Effector memory CD8-positive, alpha-beta T cell (primary cell): ENCODE measurements around the gene DNAH2.
"Not testable (repeated sequence)": the region's sequence is repeated elsewhere in the genome, so short reads cannot be mapped to it uniquely, and the experiment has no call there.

Experiments used
- ATAC-seq: fragments of 150-1000 bp; cut with Tn5 transposase; replicated peaks from 2 replicates; pipeline ENCODE4 v1.10.0; 2021; ENCODE audit warnings: mild to moderate bottlenecking, moderate library complexity
- DNase-seq, 3 experiments: peaks; one replicate each; pipeline ENCODE4 v3.0.0; 2021
- H3K27ac Mint-ChIP-seq, 2 donors: one replicate each; pipeline ENCODE4 v1.8.0; 2022; ENCODE audit warnings: mild to moderate bottlenecking in 2 of 2, mixed read lengths in 2 of 2, moderate library complexity in 2 of 2
- H3K27me3 Mint-ChIP-seq, 2 donors: one replicate each; pipeline ENCODE4 v1.8.0; 2022; ENCODE audit warnings: mixed read lengths in 2 of 2
- H3K36me3 Mint-ChIP-seq: one replicate; pipeline ENCODE4 v1.8.0; 2022; ENCODE audit warnings: mild to moderate bottlenecking, moderate library complexity, mixed read lengths; ENCODE audit not compliant: insufficient read depth
- H3K4me1 Mint-ChIP-seq, 2 donors: one replicate each; pipeline ENCODE4 v1.8.0; 2022; ENCODE audit warnings: low read depth in 2 of 2, mixed read lengths in 2 of 2
- H3K4me3 Mint-ChIP-seq, 2 donors: one replicate each; pipeline ENCODE4 v1.8.0; 2022; ENCODE audit warnings: mild to moderate bottlenecking in 2 of 2, mixed read lengths in 2 of 2, moderate library complexity in 2 of 2
- H3K9me3 Mint-ChIP-seq, 2 donors: one replicate each; pipeline ENCODE4 v1.8.0; 2022; ENCODE audit warnings: mixed read lengths in 2 of 2

The DNAH2 gene

DNA sequence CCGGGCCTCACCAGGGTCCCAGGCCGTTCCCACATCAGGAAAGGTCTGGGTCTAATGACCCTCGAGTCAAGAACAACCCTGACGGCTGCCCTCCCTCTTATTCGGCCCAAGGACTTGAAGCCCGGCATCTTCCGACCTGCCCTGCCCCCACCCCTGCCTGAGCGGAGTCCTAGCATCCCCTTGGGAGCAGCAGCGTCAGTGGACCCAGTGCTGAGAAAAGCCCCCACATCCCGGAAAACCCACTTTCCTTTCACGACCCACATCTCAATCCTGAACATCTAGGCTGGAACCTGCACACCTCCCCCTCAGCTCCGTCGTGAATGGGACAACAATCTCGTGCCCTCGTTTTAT is 138.1 kb downstream of the DNAH2 start:
- peak overlapping the region in 1 of 2 donors; percentile 65 for H3K27ac Mint-ChIP-seq
- DNase-seq (no peak), ATAC-seq (no peak)
- H3K9me3 Mint-ChIP-seq, result no peaks in the 10 kb centered on the region
- no peak overlapping the region for H3K4me3 Mint-ChIP-seq
- peaks cover 31% of the 10 kb centered on the region for H3K36me3 Mint-ChIP-seq
- H3K27me3 Mint-ChIP-seq, result no peaks in the 10 kb centered on the region
- peaks cover 3 to 16% of the 10 kb centered on the region in 2 donors for H3K4me1 Mint-ChIP-seq

GRCh38 chr17:7856011-7856810 is 138.7 kb downstream of the DNAH2 start:
- no peak for ATAC-seq
- no peaks in the 10 kb centered on the region for H3K27me3 Mint-ChIP-seq
- H3K36me3 Mint-ChIP-seq, result peaks cover 27% of the 10 kb centered on the region
- peaks cover 0 to 11% of the 10 kb centered on the region in 2 donors for H3K4me1 Mint-ChIP-seq
- DNase-seq, result no peak
- no peak overlapping the region for H3K4me3 Mint-ChIP-seq
- no peaks in the 10 kb centered on the region for H3K9me3 Mint-ChIP-seq
- H3K27ac Mint-ChIP-seq, result peak overlapping the region in 1 of 2 donors; percentile 65

- ATAC-seq (peak; percentile 83), DNase-seq (peak; percentile 89 to 94 (median 93))
- H3K36me3 Mint-ChIP-seq, result peaks cover 21% of the 10 kb centered on the region
- H3K27ac Mint-ChIP-seq, result no peak within 1 kb of the TSS
- H3K4me3 Mint-ChIP-seq, result no peak within 1 kb of the TSS
- H3K27me3 Mint-ChIP-seq, result no peaks in the 10 kb centered on the region
- no peaks in the 10 kb centered on the region for H3K9me3 Mint-ChIP-seq
- peaks cover 0 to 3% of the 10 kb centered on the region in 2 donors for H3K4me1 Mint-ChIP-seq
Measured at GRCh38 chr17:7856811-7857712, 139.5 kb downstream of the DNAH2 start, which contains the start of gene NAA38. Gene NAA38 (minus strand): TSS chr17:7857559. CDS start chr17:7857463, 96 bp downstream.

DNA sequence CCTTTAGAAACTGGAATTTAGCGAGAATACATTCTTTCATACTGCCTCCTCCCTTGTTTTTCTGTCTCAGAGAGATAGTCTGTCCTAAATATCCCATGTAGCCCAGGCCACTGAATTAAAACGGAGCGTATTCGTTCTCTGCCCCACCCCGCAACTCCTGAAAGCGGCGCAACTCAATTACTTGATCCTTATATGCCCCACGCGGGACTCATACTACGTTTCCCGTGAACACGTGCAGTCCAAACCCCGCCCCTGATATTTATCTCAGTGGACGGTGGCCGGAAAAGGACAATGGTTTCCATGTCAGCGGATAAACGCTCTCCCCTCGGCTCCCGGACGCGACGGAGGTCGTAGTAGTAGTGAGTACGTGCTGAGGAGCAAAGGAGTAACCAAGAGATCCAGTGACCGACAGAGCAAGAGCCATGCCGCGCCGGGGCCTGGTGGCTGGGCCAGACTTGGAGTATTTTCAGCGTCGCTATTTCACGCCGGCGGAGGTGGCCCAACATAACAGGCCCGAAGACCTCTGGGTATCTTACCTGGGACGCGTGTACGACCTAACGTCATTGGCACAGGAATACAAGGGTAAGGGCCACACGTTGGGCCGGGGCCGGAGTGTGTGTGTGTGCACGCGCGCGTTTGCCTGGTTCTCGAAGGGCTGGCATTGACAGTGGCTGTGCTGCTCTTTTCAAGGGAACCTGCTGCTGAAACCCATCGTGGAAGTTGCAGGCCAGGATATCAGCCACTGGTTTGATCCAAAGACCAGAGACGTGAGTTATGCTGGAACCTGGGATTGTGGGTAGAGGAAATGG is 140.4 kb downstream of the DNAH2 start, which contains the start of gene CYB5D1:
TSS of gene CYB5D1 (plus strand) at position 291 of the 809 bp plus-strand sequence. CDS start at position 423, 132 bp downstream.
- peaks cover 14% of the 10 kb centered on the region for H3K36me3 Mint-ChIP-seq
- H3K4me1 Mint-ChIP-seq, result peaks cover 4 to 5% of the 10 kb centered on the region in 2 donors
- peak; percentile 56 for ATAC-seq
- peak; percentile 83 to 89 (median 89) for DNase-seq
- H3K27me3 Mint-ChIP-seq, result no peaks in the 10 kb centered on the region
- H3K27ac Mint-ChIP-seq, result no peak within 1 kb of the TSS
- no peaks in the 10 kb centered on the region for H3K9me3 Mint-ChIP-seq
- no peak within 1 kb of the TSS for H3K4me3 Mint-ChIP-seq

DNA sequence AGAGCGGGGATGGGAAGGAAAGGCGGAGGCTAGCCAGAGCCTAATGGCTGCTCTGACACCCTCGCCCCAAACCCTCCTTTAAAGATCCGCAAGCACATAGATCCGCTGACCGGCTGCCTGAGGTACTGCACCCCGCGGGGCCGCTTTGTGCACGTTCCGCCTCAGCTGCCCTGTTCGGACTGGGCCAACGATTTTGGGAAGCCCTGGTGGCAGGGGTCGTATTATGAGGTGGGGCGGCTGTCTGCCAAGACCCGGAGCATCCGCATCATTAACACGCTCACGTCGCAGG is 140.9 kb downstream of the DNAH2 start:
- Mint-ChIP-seq H3K27me3 (no peaks in the 10 kb centered on the region), H3K27ac (no peak overlapping the region), H3K4me1 (peaks cover 4 to 5% of the 10 kb centered on the region in 2 donors), H3K9me3 (no peaks in the 10 kb centered on the region), H3K36me3 (peaks cover 11% of the 10 kb centered on the region), H3K4me3 (no peak overlapping the region)
- ATAC-seq (no peak), DNase-seq (no peak)

GRCh38 chr17:7859028-7859427 is 141.5 kb downstream of the DNAH2 start:
- no peaks in the 10 kb centered on the region for H3K9me3 Mint-ChIP-seq
- DNase-seq (no peak), ATAC-seq (no peak)
- H3K27me3 Mint-ChIP-seq, result no peaks in the 10 kb centered on the region
- peaks cover 11% of the 10 kb centered on the region for H3K36me3 Mint-ChIP-seq
- H3K4me3 Mint-ChIP-seq, result no peak overlapping the region
- no peak overlapping the region for H3K27ac Mint-ChIP-seq
- peaks cover 4 to 5% of the 10 kb centered on the region in 2 donors for H3K4me1 Mint-ChIP-seq

DNA sequence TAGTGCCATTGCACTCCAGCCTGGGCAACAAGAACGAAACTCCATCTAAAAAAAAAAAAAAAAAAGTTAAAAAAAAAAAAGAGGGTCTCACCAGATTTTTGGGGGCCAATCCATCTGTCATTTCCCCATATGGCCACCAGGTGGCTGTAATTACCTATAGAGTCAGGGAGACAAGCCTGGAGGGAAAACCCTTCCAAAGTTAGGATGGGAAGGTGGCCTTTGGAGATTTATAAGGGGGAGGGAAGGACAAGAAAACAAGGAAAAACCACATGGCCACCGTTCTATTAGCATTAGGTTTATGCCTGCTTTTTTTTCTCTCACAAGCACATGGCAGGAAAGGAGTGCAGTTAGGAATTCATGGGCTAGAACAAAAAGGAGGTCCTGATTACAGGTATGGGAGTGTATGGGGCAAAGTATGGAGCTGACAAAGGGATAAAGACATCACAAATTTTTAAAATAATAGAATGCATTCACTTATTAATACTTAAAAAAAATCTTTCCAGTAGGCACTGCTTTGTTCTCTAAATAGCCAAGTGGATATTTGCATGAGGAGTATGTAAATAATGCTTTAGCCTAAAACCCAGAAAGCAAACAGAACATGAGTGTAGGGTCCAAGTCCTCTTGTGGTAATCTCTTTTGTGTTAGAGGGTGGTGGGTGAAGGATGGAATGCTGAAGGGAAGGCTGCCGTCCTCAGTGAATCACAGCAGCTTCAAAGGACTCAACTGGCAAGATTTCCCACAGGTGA is 145.3 kb downstream of the DNAH2 start:
- peaks cover 11% of the 10 kb centered on the region for H3K36me3 Mint-ChIP-seq

DNA sequence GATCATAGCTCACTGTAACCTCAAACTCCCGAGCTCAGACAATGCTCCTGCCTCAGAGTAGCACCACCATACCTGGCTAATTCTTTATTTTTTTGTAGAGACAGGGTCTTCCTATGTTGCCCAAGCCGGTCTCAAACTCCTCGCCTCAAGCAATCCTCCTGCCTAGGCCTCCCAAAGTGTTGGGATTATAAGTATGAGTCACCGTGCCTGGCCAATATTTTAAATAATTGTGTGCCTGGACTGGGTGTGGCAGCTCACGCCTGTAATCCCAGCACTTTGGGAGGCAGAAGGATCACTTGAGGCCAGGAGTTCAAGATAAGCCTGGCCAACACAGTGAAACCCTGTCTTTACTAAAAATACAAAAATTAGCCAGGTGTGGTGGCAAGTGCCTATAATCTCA is 146.8 kb downstream of the DNAH2 start:
- H3K27me3 Mint-ChIP-seq, DNase-seq, H3K36me3 Mint-ChIP-seq, H3K4me3 Mint-ChIP-seq, H3K27ac Mint-ChIP-seq, H3K9me3 Mint-ChIP-seq, ATAC-seq: not testable (repeated sequence)
- H3K4me1 Mint-ChIP-seq, result peaks cover 25 to 29% of the 10 kb centered on the region in 2 donors

More for the DNA sequence above, 145.3 kb downstream of the DNAH2 start:
- H3K27ac Mint-ChIP-seq, result no peak overlapping the region
- ATAC-seq (no peak), DNase-seq (peak in 2 of 3 experiments; percentile 50 to 55)
- no peaks in the 10 kb centered on the region for H3K27me3 Mint-ChIP-seq
- no peaks in the 10 kb centered on the region for H3K9me3 Mint-ChIP-seq
- peaks cover 16 to 18% of the 10 kb centered on the region in 2 donors for H3K4me1 Mint-ChIP-seq
- no peak overlapping the region for H3K4me3 Mint-ChIP-seq

GRCh38 chr17:7864995-7865650 is 147.6 kb downstream of the DNAH2 start:
- ATAC-seq, result no peak
- H3K4me3 Mint-ChIP-seq, result no peak overlapping the region
- no peaks in the 10 kb centered on the region for H3K27me3 Mint-ChIP-seq
- H3K4me1 Mint-ChIP-seq, result peaks cover 25 to 29% of the 10 kb centered on the region in 2 donors
- peaks cover 6% of the 10 kb centered on the region for H3K36me3 Mint-ChIP-seq
- no peak overlapping the region for H3K27ac Mint-ChIP-seq
- DNase-seq, result no peak
- no peaks in the 10 kb centered on the region for H3K9me3 Mint-ChIP-seq

GRCh38 chr17:7867881-7868329 is 150.4 kb downstream of the DNAH2 start:
- ATAC-seq (peak; percentile 93), DNase-seq (no peak)
- Mint-ChIP-seq H3K9me3 (no peaks in the 10 kb centered on the region), H3K4me3 (peak overlapping the region; percentile 65 to 78), H3K27ac (peak overlapping the region; percentile 79 to 86), H3K4me1 (peaks cover 22 to 25% of the 10 kb centered on the region in 2 donors), H3K27me3 (no peaks in the 10 kb centered on the region), H3K36me3 (no peaks in the 10 kb centered on the region)

DNA sequence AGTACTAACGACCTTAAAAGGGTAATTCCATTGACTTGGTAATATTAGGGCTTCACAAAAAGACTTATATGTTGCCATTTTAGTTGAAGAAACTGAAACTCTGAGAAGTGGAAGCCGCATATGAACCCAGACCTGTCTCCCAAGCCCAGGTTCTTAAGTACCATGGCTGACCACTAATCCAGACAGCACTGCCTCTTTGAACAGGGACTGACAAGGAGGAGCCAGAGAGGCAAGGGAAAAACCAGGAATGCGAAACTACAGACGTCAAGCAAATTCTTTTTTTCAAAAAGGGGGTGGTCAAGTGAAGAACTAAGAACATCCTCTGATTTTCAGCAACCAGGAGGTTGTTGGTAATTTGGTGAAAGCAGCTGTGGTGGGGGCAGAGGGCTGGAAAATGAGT is 155.5 kb downstream of the DNAH2 start:
- H3K9me3 Mint-ChIP-seq, result no peaks in the 10 kb centered on the region
- no peak for DNase-seq
- peak overlapping the region in 1 of 2 donors; percentile 39 for H3K27ac Mint-ChIP-seq
- no peaks in the 10 kb centered on the region for H3K27me3 Mint-ChIP-seq
- H3K4me3 Mint-ChIP-seq, result no peak overlapping the region
- ATAC-seq, result no peak
- peaks cover 14 to 26% of the 10 kb centered on the region in 2 donors for H3K4me1 Mint-ChIP-seq
- H3K36me3 Mint-ChIP-seq, result peaks cover 2% of the 10 kb centered on the region

GRCh38 chr17:7875804-7876370 is 158.3 kb downstream of the DNAH2 start:
- DNase-seq (no peak), ATAC-seq (no peak)
- Mint-ChIP-seq H3K9me3 (no peaks in the 10 kb centered on the region), H3K4me1 (peaks cover 4 to 17% of the 10 kb centered on the region in 2 donors), H3K27me3 (no peaks in the 10 kb centered on the region), H3K4me3 (no peak overlapping the region), H3K36me3 (peaks cover 6% of the 10 kb centered on the region), H3K27ac (peak overlapping the region; percentile 11 to 12)
